Measurements from ENCODE around the gene UBXN7. TPM values are rescaled to one million over a fixed set of nuclear protein-coding genes. Genes with fewer than 3 reads are reported as not detected.

The UBXN7 gene
- total and polyA plus RNA-seq, 2 of the 13 experiments (the other 11 are each of a cell fraction or from before 2014, with no cell fraction given), result 12.5 to 15.9 TPM

DNA sequence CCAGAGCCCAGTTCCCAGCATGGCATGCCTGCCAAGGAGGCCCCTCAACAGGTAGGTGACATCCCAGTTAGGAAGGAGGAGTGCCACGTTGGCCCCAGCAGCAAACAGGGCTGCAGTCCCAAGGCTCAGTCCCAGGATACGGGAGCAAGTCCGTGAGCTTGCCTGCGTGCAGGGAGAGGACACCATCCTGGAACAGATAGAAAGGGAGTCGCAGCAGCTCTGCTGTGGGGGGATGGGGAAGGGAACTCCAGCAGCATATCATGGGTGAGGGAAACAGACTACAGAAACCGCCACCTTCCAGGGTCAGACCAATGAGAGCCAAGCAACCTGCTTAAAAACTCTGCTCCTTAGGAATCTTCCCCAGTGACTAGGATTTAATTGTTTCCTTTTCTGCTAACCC is 104.8 kb downstream of the UBXN7 start (continued):
- TF ChIP-seq, protein P1, sequence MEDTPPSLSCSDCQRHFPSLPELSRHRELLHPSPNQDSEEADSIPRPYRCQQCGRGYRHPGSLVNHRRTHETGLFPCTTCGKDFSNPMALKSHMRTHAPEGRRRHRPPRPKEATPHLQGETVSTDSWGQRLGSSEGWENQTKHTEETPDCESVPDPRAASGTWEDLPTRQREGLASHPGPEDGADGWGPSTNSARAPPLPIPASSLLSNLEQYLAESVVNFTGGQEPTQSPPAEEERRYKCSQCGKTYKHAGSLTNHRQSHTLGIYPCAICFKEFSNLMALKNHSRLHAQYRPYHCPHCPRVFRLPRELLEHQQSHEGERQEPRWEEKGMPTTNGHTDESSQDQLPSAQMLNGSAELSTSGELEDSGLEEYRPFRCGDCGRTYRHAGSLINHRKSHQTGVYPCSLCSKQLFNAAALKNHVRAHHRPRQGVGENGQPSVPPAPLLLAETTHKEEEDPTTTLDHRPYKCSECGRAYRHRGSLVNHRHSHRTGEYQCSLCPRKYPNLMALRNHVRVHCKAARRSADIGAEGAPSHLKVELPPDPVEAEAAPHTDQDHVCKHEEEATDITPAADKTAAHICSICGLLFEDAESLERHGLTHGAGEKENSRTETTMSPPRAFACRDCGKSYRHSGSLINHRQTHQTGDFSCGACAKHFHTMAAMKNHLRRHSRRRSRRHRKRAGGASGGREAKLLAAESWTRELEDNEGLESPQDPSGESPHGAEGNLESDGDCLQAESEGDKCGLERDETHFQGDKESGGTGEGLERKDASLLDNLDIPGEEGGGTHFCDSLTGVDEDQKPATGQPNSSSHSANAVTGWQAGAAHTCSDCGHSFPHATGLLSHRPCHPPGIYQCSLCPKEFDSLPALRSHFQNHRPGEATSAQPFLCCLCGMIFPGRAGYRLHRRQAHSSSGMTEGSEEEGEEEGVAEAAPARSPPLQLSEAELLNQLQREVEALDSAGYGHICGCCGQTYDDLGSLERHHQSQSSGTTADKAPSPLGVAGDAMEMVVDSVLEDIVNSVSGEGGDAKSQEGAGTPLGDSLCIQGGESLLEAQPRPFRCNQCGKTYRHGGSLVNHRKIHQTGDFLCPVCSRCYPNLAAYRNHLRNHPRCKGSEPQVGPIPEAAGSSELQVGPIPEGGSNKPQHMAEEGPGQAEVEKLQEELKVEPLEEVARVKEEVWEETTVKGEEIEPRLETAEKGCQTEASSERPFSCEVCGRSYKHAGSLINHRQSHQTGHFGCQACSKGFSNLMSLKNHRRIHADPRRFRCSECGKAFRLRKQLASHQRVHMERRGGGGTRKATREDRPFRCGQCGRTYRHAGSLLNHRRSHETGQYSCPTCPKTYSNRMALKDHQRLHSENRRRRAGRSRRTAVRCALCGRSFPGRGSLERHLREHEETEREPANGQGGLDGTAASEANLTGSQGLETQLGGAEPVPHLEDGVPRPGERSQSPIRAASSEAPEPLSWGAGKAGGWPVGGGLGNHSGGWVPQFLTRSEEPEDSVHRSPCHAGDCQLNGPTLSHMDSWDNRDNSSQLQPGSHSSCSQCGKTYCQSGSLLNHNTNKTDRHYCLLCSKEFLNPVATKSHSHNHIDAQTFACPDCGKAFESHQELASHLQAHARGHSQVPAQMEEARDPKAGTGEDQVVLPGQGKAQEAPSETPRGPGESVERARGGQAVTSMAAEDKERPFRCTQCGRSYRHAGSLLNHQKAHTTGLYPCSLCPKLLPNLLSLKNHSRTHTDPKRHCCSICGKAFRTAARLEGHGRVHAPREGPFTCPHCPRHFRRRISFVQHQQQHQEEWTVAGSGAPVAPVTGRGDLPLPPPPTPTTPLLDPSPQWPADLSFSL (CRISPR knock-in tag; IDR thresholded peaks at IDR 0.05), result no peak
- no peak for TF ChIP-seq ZBTB2 (CRISPR knock-in tag; IDR thresholded peaks at IDR 0.05; ENCODE audit: low read depth)
- no peak for TF ChIP-seq KLF12 (CRISPR knock-in tag; IDR thresholded peaks at IDR 0.05; ENCODE audit: borderline replicate concordance)
- no peak for TF ChIP-seq ZNF800 (CRISPR knock-in tag; IDR thresholded peaks at IDR 0.05)
